ENCODE measurements around the gene BCKDHA.
"Not testable (repeated sequence)": the region's sequence is repeated elsewhere in the genome, so short reads cannot be mapped to it uniquely, and the experiment has no call there.

BCKDHA gene

GRCh38 chr19:41431426-41432386, 34.1 kb downstream of the BCKDHA start:
- no peaks in the 10 kb centered on the region for H3K9me3 ChIP-seq (replicated peaks; ENCODE audit: low read length)
- peaks cover 11% of the 10 kb centered on the region for H3K36me3 ChIP-seq (ENCODE audit: insufficient read depth, low read length)
- H3K4me3 ChIP-seq (ENCODE audit: low read length) = no peak overlapping the region
- H3K4me1 ChIP-seq (ENCODE audit: control insufficient read depth, insufficient read depth, low read length) = peaks cover 13% of the 10 kb centered on the region
- H3K27me3 ChIP-seq (ENCODE audit: control insufficient read depth, insufficient read depth, low read length) = no peaks in the 10 kb centered on the region
- H3K9ac ChIP-seq (ENCODE audit: low read depth, low read length) = no peak overlapping the region
- H3K4me2 ChIP-seq (ENCODE audit: low read length) = no peak overlapping the region

- Histone ChIP-seq H3K4me1 (ENCODE audit: control insufficient read depth, insufficient read depth, low read length) (peaks cover 5% of the 10 kb centered on the region), H3K9ac (ENCODE audit: low read depth, low read length) (no peak overlapping the region), H3K4me2 (ENCODE audit: low read length) (no peak overlapping the region), H3K27me3 (ENCODE audit: control insufficient read depth, insufficient read depth, low read length) (no peaks in the 10 kb centered on the region), H3K36me3 (ENCODE audit: insufficient read depth, low read length) (peaks cover 11% of the 10 kb centered on the region), H3K9me3 (replicated peaks; ENCODE audit: low read length) (no peaks in the 10 kb centered on the region), H3K4me3 (ENCODE audit: low read length) (no peak overlapping the region)
Observed at GRCh38 chr19:41433171-41433570, 35.6 kb downstream of the BCKDHA start.

DNA sequence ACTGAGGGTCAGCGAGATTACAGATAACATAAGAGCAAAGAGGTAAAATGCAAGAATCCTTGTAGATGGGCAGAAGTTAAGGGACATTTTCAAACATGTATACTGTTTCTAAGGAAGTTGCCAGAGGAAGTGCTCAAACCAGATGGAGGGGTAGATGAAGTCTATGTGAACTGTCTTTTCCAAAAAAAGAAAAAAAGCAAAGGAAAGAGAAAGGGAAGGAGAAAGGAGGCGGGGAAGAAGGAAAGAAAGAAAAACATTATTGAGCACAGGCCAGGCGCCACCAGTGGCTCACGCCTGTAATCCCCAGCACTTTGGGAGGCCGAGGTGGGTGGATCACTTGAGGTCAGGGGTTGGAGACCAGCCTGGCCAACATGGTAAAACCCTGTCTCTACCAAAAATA, 36.8 kb downstream of the BCKDHA start:
- H3K36me3 ChIP-seq (ENCODE audit: insufficient read depth, low read length) = peaks cover 11% of the 10 kb centered on the region
- no peak overlapping the region for H3K9ac ChIP-seq (ENCODE audit: low read depth, low read length)

DNA sequence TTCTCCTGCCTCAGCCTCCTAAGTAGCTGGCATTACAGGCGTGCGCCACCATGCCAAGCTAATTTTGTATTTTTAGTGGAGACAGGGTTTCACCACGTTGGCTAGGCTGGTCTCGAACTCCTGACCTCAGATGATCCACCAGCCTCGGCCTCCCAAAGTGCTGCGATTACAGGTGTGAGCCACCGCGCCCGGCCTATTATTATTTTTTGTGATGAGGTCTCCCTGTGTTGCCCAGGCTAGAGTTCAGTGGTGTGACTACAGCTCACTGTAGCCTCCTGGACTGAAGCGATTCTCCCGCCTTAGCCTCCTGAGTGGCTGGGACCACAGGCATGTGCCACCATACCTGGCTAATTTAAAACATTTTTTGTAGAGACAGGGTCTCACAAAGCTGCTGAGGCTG, 37.8 kb downstream of the BCKDHA start:
- not testable (repeated sequence) for H3K4me2 ChIP-seq (ENCODE audit: low read length); H3K9ac ChIP-seq (ENCODE audit: low read depth, low read length); H3K9me3 ChIP-seq (replicated peaks; ENCODE audit: low read length); H3K27me3 ChIP-seq (ENCODE audit: control insufficient read depth, insufficient read depth, low read length); H3K4me3 ChIP-seq (ENCODE audit: low read length)
- H3K4me1 ChIP-seq (ENCODE audit: control insufficient read depth, insufficient read depth, low read length) = peaks cover 15% of the 10 kb centered on the region
- peaks cover 11% of the 10 kb centered on the region for H3K36me3 ChIP-seq (ENCODE audit: insufficient read depth, low read length)

More for the DNA sequence above, 36.8 kb downstream of the BCKDHA start:
- Histone ChIP-seq H3K4me2 (ENCODE audit: low read length) (no peak overlapping the region), H3K4me1 (ENCODE audit: control insufficient read depth, insufficient read depth, low read length) (peaks cover 11% of the 10 kb centered on the region), H3K4me3 (ENCODE audit: low read length) (no peak overlapping the region), H3K9me3 (replicated peaks; ENCODE audit: low read length) (no peaks in the 10 kb centered on the region), H3K27me3 (ENCODE audit: control insufficient read depth, insufficient read depth, low read length) (no peaks in the 10 kb centered on the region)

- no peak overlapping the region for H3K9ac ChIP-seq (ENCODE audit: low read depth, low read length)
- H3K4me2 ChIP-seq (ENCODE audit: low read length) = no peak overlapping the region
- no peaks in the 10 kb centered on the region for H3K27me3 ChIP-seq (ENCODE audit: control insufficient read depth, insufficient read depth, low read length)
- peaks cover 15% of the 10 kb centered on the region for H3K4me1 ChIP-seq (ENCODE audit: control insufficient read depth, insufficient read depth, low read length)
- peaks cover 11% of the 10 kb centered on the region for H3K36me3 ChIP-seq (ENCODE audit: insufficient read depth, low read length)
- no peaks in the 10 kb centered on the region for H3K9me3 ChIP-seq (replicated peaks; ENCODE audit: low read length)
- no peak overlapping the region for H3K4me3 ChIP-seq (ENCODE audit: low read length)
Observed at GRCh38 chr19:41435936-41436673, 38.5 kb downstream of the BCKDHA start.

DNA sequence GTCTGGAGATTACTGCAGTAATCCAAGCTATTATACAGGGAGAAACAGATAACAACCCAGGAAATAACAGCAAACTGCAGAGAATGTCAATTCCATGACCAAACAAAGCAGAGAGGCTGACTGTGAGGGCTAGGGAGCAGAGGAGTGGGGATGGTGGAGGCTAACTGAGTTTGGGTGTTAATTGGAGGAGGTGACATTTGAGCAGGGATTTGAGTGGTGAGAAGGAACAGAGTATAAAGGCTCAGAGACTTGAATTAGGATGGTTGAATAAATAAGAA, 39.0 kb downstream of the BCKDHA start:
- H3K36me3 ChIP-seq (ENCODE audit: insufficient read depth, low read length) = peaks cover 11% of the 10 kb centered on the region
- no peak overlapping the region for H3K4me2 ChIP-seq (ENCODE audit: low read length)
- no peak overlapping the region for H3K9ac ChIP-seq (ENCODE audit: low read depth, low read length)
- H3K9me3 ChIP-seq (replicated peaks; ENCODE audit: low read length) = no peaks in the 10 kb centered on the region
- no peak overlapping the region for H3K4me3 ChIP-seq (ENCODE audit: low read length)
- H3K27me3 ChIP-seq (ENCODE audit: control insufficient read depth, insufficient read depth, low read length) = no peaks in the 10 kb centered on the region
- peaks cover 15% of the 10 kb centered on the region for H3K4me1 ChIP-seq (ENCODE audit: control insufficient read depth, insufficient read depth, low read length)

DNA sequence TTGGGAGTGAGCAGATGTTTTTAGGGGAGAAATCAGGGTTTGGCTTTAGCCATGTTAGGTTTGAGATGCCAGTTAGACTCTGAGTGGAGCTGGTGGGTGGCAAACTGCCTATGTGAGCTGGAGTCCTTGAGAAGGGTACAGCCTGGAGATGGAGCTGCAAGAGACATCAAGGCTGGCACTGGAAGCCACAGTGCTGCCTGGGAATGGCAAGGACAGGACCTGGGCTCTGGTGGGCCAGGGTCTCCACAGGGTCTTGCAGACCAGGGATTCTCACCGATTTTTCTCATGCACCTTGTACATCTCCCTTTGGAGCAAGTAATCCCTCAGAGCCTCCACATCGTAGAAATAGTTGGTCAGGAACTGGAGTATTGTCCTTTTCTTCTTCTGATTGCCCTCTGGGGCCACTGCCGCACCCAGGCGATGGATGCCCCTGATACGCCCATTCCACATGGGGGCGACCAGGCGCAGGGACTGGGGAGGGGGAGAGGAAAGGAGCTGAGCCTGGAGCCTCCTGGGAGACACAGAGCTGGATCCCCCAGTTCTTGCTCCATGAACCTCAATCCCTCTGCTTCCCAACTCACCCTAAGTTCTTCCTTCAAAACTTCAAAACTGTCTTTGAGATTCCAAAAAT, 40.4 kb downstream of the BCKDHA start:
- H3K9ac ChIP-seq (ENCODE audit: low read depth, low read length) = no peak overlapping the region
- H3K27me3 ChIP-seq (ENCODE audit: control insufficient read depth, insufficient read depth, low read length) = no peaks in the 10 kb centered on the region
- H3K4me2 ChIP-seq (ENCODE audit: low read length) = peak overlapping the region; percentile 88
- peaks cover 3% of the 10 kb centered on the region for H3K36me3 ChIP-seq (ENCODE audit: insufficient read depth, low read length)
- H3K4me3 ChIP-seq (ENCODE audit: low read length) = no peak overlapping the region
- H3K4me1 ChIP-seq (ENCODE audit: control insufficient read depth, insufficient read depth, low read length) = peaks cover 15% of the 10 kb centered on the region
- H3K9me3 ChIP-seq (replicated peaks; ENCODE audit: low read length) = no peaks in the 10 kb centered on the region

- no peaks in the 10 kb centered on the region for H3K36me3 ChIP-seq (ENCODE audit: insufficient read depth, low read length)
- no peaks in the 10 kb centered on the region for H3K9me3 ChIP-seq (replicated peaks; ENCODE audit: low read length)
- H3K4me3 ChIP-seq (ENCODE audit: low read length) = peak within 1 kb of the TSS; percentile 92
- peaks cover 15% of the 10 kb centered on the region for H3K4me1 ChIP-seq (ENCODE audit: control insufficient read depth, insufficient read depth, low read length)
- peak within 1 kb of the TSS; percentile 88 for H3K4me2 ChIP-seq (ENCODE audit: low read length)
- H3K27me3 ChIP-seq (ENCODE audit: control insufficient read depth, insufficient read depth, low read length) = peaks cover 12% of the 10 kb centered on the region
- H3K9ac ChIP-seq (ENCODE audit: low read depth, low read length) = peak within 1 kb of the TSS; percentile 87
Observed at GRCh38 chr19:41439441-41440222, 42.0 kb downstream of the BCKDHA start, which contains the start of gene DMAC2. Gene DMAC2 (minus strand): TSS chr19:41439912. CDS start chr19:41439899, 13 bp downstream.

GRCh38 chr19:41441321-41441945, 43.8 kb downstream of the BCKDHA start:
- peaks cover 15% of the 10 kb centered on the region for H3K27me3 ChIP-seq (ENCODE audit: control insufficient read depth, insufficient read depth, low read length)
- H3K4me3 ChIP-seq (ENCODE audit: low read length) = no peak overlapping the region
- no peak overlapping the region for H3K9ac ChIP-seq (ENCODE audit: low read depth, low read length)
- H3K4me1 ChIP-seq (ENCODE audit: control insufficient read depth, insufficient read depth, low read length) = peaks cover 15% of the 10 kb centered on the region
- no peaks in the 10 kb centered on the region for H3K9me3 ChIP-seq (replicated peaks; ENCODE audit: low read length)
- H3K4me2 ChIP-seq (ENCODE audit: low read length) = no peak overlapping the region
- H3K36me3 ChIP-seq (ENCODE audit: insufficient read depth, low read length) = no peaks in the 10 kb centered on the region

DNA sequence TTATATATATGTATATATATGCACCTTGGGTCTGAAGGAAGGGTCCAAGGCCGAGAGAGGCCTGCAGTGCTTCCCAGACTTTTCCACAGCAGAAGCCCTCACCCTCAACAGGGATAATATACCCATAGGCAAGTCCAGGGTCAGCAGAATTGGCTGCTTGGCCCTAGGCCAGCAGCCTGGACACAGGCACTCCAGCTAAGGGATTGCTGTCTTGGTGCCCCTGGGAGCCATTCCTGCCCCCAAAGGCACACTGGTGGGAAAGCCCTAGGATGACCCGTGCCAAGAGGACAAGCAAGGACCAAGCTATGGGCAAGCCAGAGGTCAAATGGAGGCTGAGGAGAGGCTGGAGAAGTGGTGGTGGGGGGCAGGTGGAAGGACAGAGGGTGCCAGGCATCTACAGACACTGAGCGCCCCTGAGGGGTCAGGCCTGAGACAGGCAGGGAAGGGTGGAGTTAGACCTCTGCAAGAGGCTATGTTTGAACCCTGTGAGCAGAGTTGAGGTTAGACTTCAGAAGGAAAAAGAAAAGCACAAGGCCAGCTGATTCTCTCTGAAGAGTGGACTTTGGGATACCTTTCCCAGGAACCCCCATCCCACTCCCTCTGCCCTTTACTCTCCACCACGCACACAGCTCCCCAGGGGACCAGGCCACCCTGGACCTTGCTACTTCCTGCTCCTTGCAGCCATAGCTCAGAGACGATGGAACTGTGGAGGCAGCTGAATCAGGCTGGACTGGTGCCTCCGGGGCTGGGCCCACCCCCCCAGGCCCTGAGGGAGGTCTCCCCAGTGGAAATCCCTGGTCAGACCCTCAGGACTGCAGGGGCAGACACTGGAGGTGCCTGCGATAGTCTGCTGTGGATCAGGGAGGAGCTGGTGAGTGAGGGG, 45.1 kb downstream of the BCKDHA start, which contains the start of gene ERICH4:
TSS of gene ERICH4 (plus strand) at position 684 of the 883 bp plus-strand sequence. CDS start at position 698, 14 bp downstream.
- Histone ChIP-seq H3K9me3 (replicated peaks; ENCODE audit: low read length) (no peaks in the 10 kb centered on the region), H3K4me1 (ENCODE audit: control insufficient read depth, insufficient read depth, low read length) (peaks cover 15% of the 10 kb centered on the region), H3K9ac (ENCODE audit: low read depth, low read length) (no peak within 1 kb of the TSS), H3K4me3 (ENCODE audit: low read length) (no peak within 1 kb of the TSS), H3K36me3 (ENCODE audit: insufficient read depth, low read length) (no peaks in the 10 kb centered on the region), H3K27me3 (ENCODE audit: control insufficient read depth, insufficient read depth, low read length) (peaks cover 19% of the 10 kb centered on the region), H3K4me2 (ENCODE audit: low read length) (no peak within 1 kb of the TSS)
